H1 (cell line): Measurements from ENCODE around the gene RAB3GAP2. TPM values are rescaled to one million over a fixed set of nuclear protein-coding genes. Genes with fewer than 3 reads are reported as not detected.
"Not testable (repeated sequence)": the region's sequence is repeated elsewhere in the genome, so short reads cannot be mapped to it uniquely, and the experiment has no call there.

Experiments used
- CTCF ChIA-PET: fragments of 300-600 bp; sonication (Branson Sonifier 250); formaldehyde crosslinking; loops from one replicate; lab custom pipeline; 2021; ENCODE audit not compliant: partially characterized antibody; lab: Charles Lee
- POLR2A ChIA-PET: fragments of 300-600 bp; sonication (Branson Sonifier 250); formaldehyde crosslinking; loops from one replicate; lab custom pipeline; 2021; ENCODE audit warnings: inconsistent platforms; ENCODE audit not compliant: partially characterized antibody; lab: Charles Lee
- DNase-seq, 2 experiments: peaks; one replicate each; pipeline versions ENCODE4 v3.0.0 to v3.0.0-alpha.2; 2010 to 2022; ENCODE audit warnings: low spot score in 2 of 2, low read depth in 1 of 2, mixed read lengths in 1 of 2
- FAIRE-seq: peaks from 2 replicates; lab custom pipeline; 2011; peaks lifted over from hg19 to GRCh38; lab: Jason Lieb, UNC
- H2AFZ ChIP-seq: 2 replicates; pipeline ENCODE4 v1.8.1; 2012; ENCODE audit warnings: low read length, inconsistent platforms
- H2AK5ac ChIP-seq: 2 replicates; pipeline ENCODE4 v1.6.1; 2013; ENCODE audit warnings: low read depth, low read length
- H2BK120ac ChIP-seq: replicated peaks from 2 replicates; pipeline ENCODE3; 2013; ENCODE audit warnings: low read depth, low read length, inconsistent platforms
- H2BK12ac ChIP-seq: 2 replicates; pipeline ENCODE4 v1.6.1; 2013; ENCODE audit warnings: low read depth, low read length
- H2BK15ac ChIP-seq: 2 replicates; pipeline ENCODE4 v1.6.1; 2013; ENCODE audit warnings: low read length
- H2BK20ac ChIP-seq: 2 replicates; pipeline ENCODE4 v1.6.1; 2013; ENCODE audit warnings: low read length
- H2BK5ac ChIP-seq: 2 replicates; pipeline ENCODE4 v1.6.1; 2013; ENCODE audit warnings: low read depth, low read length
- H3K14ac ChIP-seq: 2 replicates; pipeline ENCODE4 v1.6.1; 2013; ENCODE audit warnings: inconsistent platforms; ENCODE audit not compliant: insufficient read length
- H3K18ac ChIP-seq: 2 replicates; pipeline ENCODE4 v1.6.1; 2013; ENCODE audit warnings: low read length; ENCODE audit errors: extremely low read depth
- H3K23ac ChIP-seq: 2 replicates; pipeline ENCODE4 v1.6.1; 2013; ENCODE audit warnings: inconsistent platforms; ENCODE audit not compliant: insufficient read length
- H3K23me2 ChIP-seq: 2 replicates; pipeline ENCODE4 v1.6.1; 2013; ENCODE audit warnings: low read depth, low read length
- H3K27ac ChIP-seq: 2 replicates; pipeline ENCODE4 v1.6.1; 2011; ENCODE audit warnings: low read depth, low read length, inconsistent platforms
- H3K27me3 ChIP-seq, 4 experiments: replicated peaks in 1 of 4; 1 replicate in 1 of 4; 2 replicates in 3 of 4; pipeline versions ENCODE4 v1.6.1 to v1.8.1; 2011 to 2013; ENCODE audit warnings: low read length in 3 of 4, mild to moderate bottlenecking in 3 of 4, inconsistent platforms in 2 of 4, mixed read lengths in 2 of 4, moderate library complexity in 1 of 4; ENCODE audit not compliant: control insufficient read depth in 3 of 4, insufficient read depth in 3 of 4; ENCODE audit errors: extremely low read depth in 1 of 4
- H3K36me3 ChIP-seq, 4 experiments: 2 replicates each; pipeline versions ENCODE4 v1.6.1 to v1.8.1; 2011 to 2013; ENCODE audit warnings: mild to moderate bottlenecking in 4 of 4, low read length in 3 of 4, moderate library complexity in 2 of 4, control low read depth in 1 of 4, inconsistent platforms in 1 of 4; ENCODE audit not compliant: insufficient read depth in 4 of 4, control insufficient read depth in 2 of 4
- H3K4ac ChIP-seq: replicated peaks from 2 replicates; pipeline ENCODE3; 2013; ENCODE audit warnings: low read length, low read depth, mixed read lengths, inconsistent platforms; ENCODE audit not compliant: insufficient read length
- H3K4me1 ChIP-seq, 4 experiments: replicated peaks in 1 of 4; 1 replicate in 1 of 4; 2 replicates in 3 of 4; pipeline versions ENCODE4 v1.6.1 to v1.8.1; 2011 to 2013; ENCODE audit warnings: low read length in 3 of 4, inconsistent platforms in 2 of 4, mixed read lengths in 1 of 4; ENCODE audit not compliant: insufficient read depth in 4 of 4, control insufficient read depth in 3 of 4
- H3K4me2 ChIP-seq, 2 experiments: 2 replicates each; pipeline versions ENCODE4 v1.6.1 to v1.8.1; 2011 to 2013; ENCODE audit warnings: low read depth in 2 of 2, low read length in 2 of 2, control low read depth in 1 of 2, inconsistent platforms in 1 of 2, mild to moderate bottlenecking in 1 of 2; ENCODE audit not compliant: insufficient read depth in 1 of 2
- H3K4me3 ChIP-seq, 4 experiments: fragments of 200-600, 300-600 bp in 1 of 4; sonication (generic), shearing (Covaris generic), sonication (Bioruptor Twin) in 1 of 4; 2 replicates each; pipeline versions ENCODE4 v1.5.1 to v1.8.1; 2011 to 2016; ENCODE audit warnings: low read length in 4 of 4, low read depth in 3 of 4, control low read depth in 2 of 4, inconsistent platforms in 2 of 4, mild to moderate bottlenecking in 2 of 4, mixed read lengths in 1 of 4, moderate library complexity in 1 of 4; ENCODE audit not compliant: insufficient read depth in 2 of 4; ENCODE audit errors: extremely low read depth in 1 of 4
- H3K56ac ChIP-seq: replicated peaks from 2 replicates; pipeline ENCODE3; 2013; ENCODE audit warnings: low read depth, mild to moderate bottlenecking, mixed read lengths, low read length, inconsistent platforms; ENCODE audit not compliant: insufficient read length
- H3K79me1 ChIP-seq: 2 replicates; pipeline ENCODE4 v1.6.1; 2013; ENCODE audit warnings: low read depth, low read length, control low read depth
- H3K79me2 ChIP-seq, 2 experiments: 2 replicates each; pipeline versions ENCODE4 v1.6.1 to v1.8.1; 2012 to 2013; ENCODE audit warnings: low read length in 2 of 2, mild to moderate bottlenecking in 2 of 2, inconsistent platforms in 1 of 2; ENCODE audit not compliant: insufficient read depth in 2 of 2, control insufficient read depth in 1 of 2
- H3K9ac ChIP-seq, 4 experiments: replicated peaks in 1 of 4; 1 replicate in 1 of 4; 2 replicates in 3 of 4; pipeline versions ENCODE4 v1.6.1 to v1.8.1; 2011 to 2013; ENCODE audit warnings: low read depth in 3 of 4, low read length in 3 of 4, control low read depth in 2 of 4, mild to moderate bottlenecking in 2 of 4, moderate library complexity in 2 of 4, inconsistent platforms in 1 of 4; ENCODE audit errors: extremely low read depth in 1 of 4
- H3K9me3 ChIP-seq, 2 experiments: 2 replicates each; pipeline versions ENCODE4 v1.6.1 to v1.8.1; 2012 to 2013; ENCODE audit warnings: mild to moderate bottlenecking in 2 of 2, moderate library complexity in 2 of 2, control low read depth in 1 of 2, inconsistent platforms in 1 of 2, low read depth in 1 of 2, low read length in 1 of 2, mixed read lengths in 1 of 2; ENCODE audit not compliant: insufficient read depth in 2 of 2
- H4K20me1 ChIP-seq, 2 experiments: replicated peaks in 1 of 2; 2 replicates each; pipeline versions ENCODE3 to v1.8.1; 2011 to 2013; ENCODE audit warnings: inconsistent platforms in 2 of 2, low read length in 2 of 2, mild to moderate bottlenecking in 1 of 2; ENCODE audit not compliant: insufficient read depth in 2 of 2, control insufficient read depth in 1 of 2
- H4K5ac ChIP-seq: 2 replicates; pipeline ENCODE4 v1.6.1; 2013; ENCODE audit warnings: low read length, low read depth, mixed read lengths, inconsistent platforms; ENCODE audit not compliant: insufficient read length
- H4K8ac ChIP-seq: 2 replicates; pipeline ENCODE4 v1.8.0; 2013; ENCODE audit warnings: mild to moderate bottlenecking, moderate library complexity, low read length, inconsistent platforms; ENCODE audit not compliant: insufficient read depth; ENCODE audit errors: extremely low read depth
- H4K91ac ChIP-seq: replicated peaks from 2 replicates; pipeline ENCODE3; 2013; ENCODE audit warnings: low read length, mixed read lengths, inconsistent platforms; ENCODE audit not compliant: insufficient read length
- WGBS, 2 experiments: shearing (Covaris generic) in 1 of 2; methylation state at CpG; one replicate each; pipeline versions ENCODE4 v1.1.6 to v1.1.7; 2013 to 2015; ENCODE audit warnings: low lambda C conversion rate in 2 of 2, mixed read lengths in 2 of 2, inconsistent platforms in 1 of 2, low coverage in 1 of 2, missing lambda C conversion rate in 1 of 2; ENCODE audit not compliant: insufficient replicate concordance in 2 of 2, insufficient coverage in 1 of 2, insufficient read length in 1 of 2; ENCODE audit errors: extremely low coverage in 1 of 2, missing lambda C conversion rate in 1 of 2; 5-methylcytosine and 5-hydroxymethylcytosine counted together
- polyA plus RNA-seq, 7 experiments: library from polyadenylated mRNA; depleted of rRNA in 3 of 7; stranded (reverse) in 5 of 7; unstranded in 2 of 7; fragments of >200 nt in 5 of 7; fragments of 200-250 nt in 2 of 7; gene quantifications; 1 replicate in 5 of 7; 2 replicates in 1 of 7; 4 replicates in 1 of 7; pipeline versions ENCODE4 v1.2.1 to v1.2.3, GENCODE V29; 2011 to 2013; ENCODE audit warnings: missing spikeins in 2 of 7, mixed read lengths in 2 of 7
- total RNA-seq: library from RNA; stranded (reverse); fragmentation: NEBNext Ultra II Directional; extraction: Animal tissue kit (Norgen Biotek cat#: 25700); gene quantifications from 2 replicates; pipeline ENCODE4 v1.2.1, GENCODE V29; 2021

The RAB3GAP2 gene
- total and polyA plus RNA-seq, 2 of the 8 experiments (the other 6 are each of a cell fraction or from before 2014, with no cell fraction given) = 19.7 to 52.7 TPM

DNA sequence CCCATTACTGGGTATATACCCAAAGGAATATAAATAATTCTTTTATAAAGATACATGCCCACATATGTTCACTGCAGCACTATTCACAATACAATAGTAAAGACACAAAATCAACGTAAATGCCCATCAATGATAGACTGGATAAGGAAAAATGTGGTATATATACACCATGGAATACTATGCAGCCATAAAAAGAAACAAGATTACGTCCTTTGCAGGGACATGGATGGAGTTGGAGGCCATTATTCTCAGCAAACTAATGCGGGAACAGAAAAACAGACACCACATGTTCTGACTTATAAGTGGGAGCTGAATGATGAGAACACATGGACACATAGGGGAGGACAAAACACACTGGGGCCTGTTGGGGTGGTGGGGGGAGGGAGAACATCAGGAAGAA, 12.0 kb downstream of the RAB3GAP2 start:
- ChIA-PET CTCF (interaction anchor here (0.7 to 1.9 kb wide), 3 partner anchors 20 to 41 kb away, joined by 3 to 7 read pairs (median 4); no protein-coding TSS in a partner anchor), POLR2A (interaction anchor here (1.3 to 1.5 kb wide), 3 partner anchors 8 to 15 kb away, joined by 3 to 4 read pairs (median 4); no protein-coding TSS in a partner anchor)
- H4K5ac ChIP-seq, H3K4me1 ChIP-seq, H3K4me3 ChIP-seq, H3K4ac ChIP-seq, H3K4me2 ChIP-seq, H2BK12ac ChIP-seq, H2BK5ac ChIP-seq, H3K23ac ChIP-seq, H4K8ac ChIP-seq, H3K79me1 ChIP-seq, H2BK20ac ChIP-seq, H2BK120ac ChIP-seq, H4K91ac ChIP-seq, H3K9me3 ChIP-seq, H2AFZ ChIP-seq, H3K56ac ChIP-seq, DNase-seq, H3K27ac ChIP-seq, H3K36me3 ChIP-seq, H3K23me2 ChIP-seq, FAIRE-seq, H2BK15ac ChIP-seq, H2AK5ac ChIP-seq, H3K18ac ChIP-seq, H3K14ac ChIP-seq, H3K27me3 ChIP-seq, H3K9ac ChIP-seq, H4K20me1 ChIP-seq: not testable (repeated sequence)
- WGBS, 2 experiments = 90% methylated on average over 3 of the region's 3 CpGs; no CpG with 5 or more reads in 1 of the 2 experiments
- peaks cover 0 to 87% of the 10 kb centered on the region in 2 experiments; a peak in 2 of 4 replicates for H3K79me2 ChIP-seq

DNA sequence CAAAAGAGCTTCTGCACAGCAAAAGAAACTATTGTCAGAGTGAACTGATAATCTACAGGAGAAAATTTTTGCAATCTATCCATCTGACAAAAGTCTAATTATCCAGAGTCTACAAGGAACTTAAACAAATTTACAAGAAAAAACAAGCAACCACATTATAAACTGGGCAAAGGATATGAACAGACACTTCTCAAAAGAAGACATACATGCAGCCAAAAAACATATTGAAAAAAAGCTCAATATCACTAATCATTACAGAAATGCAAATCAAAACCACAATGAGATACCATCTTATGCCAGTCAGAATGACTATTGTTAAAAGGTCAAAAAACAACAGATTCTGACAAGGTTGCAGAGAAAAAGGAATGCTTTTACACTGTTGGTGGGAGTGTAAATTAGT, 12.5 kb downstream of the RAB3GAP2 start:
- POLR2A ChIA-PET = interaction anchor here (1.4 kb wide), 1 partner anchor 12 kb away, joined by 4 read pairs; no protein-coding TSS in a partner anchor
- not testable (repeated sequence) for H3K56ac ChIP-seq, H2BK12ac ChIP-seq, H3K23me2 ChIP-seq, H4K8ac ChIP-seq, H2BK20ac ChIP-seq, H2AFZ ChIP-seq, H3K27me3 ChIP-seq, H3K9ac ChIP-seq, H3K23ac ChIP-seq, H4K5ac ChIP-seq, H2BK5ac ChIP-seq, H3K4me3 ChIP-seq, H3K18ac ChIP-seq, H3K79me1 ChIP-seq, H3K4me2 ChIP-seq, FAIRE-seq, H2BK120ac ChIP-seq, H3K4me1 ChIP-seq, H3K27ac ChIP-seq, H4K20me1 ChIP-seq, H3K36me3 ChIP-seq, H3K9me3 ChIP-seq, H2BK15ac ChIP-seq, H4K91ac ChIP-seq, H2AK5ac ChIP-seq, H3K14ac ChIP-seq, DNase-seq, H3K4ac ChIP-seq
- CTCF ChIA-PET = interaction anchor here (0.6 to 1.9 kb wide), 3 partner anchors 21 to 45 kb away, joined by 3 to 7 read pairs (median 3); no protein-coding TSS in a partner anchor
- peaks cover 0 to 84% of the 10 kb centered on the region in 2 experiments; a peak in 2 of 4 replicates for H3K79me2 ChIP-seq
